ENCODE data around the gene SRCIN1. TPM values are rescaled to one million over a fixed set of nuclear protein-coding genes. Genes with fewer than 3 reads are reported as not detected.
"Not testable (repeated sequence)": the region's sequence is repeated elsewhere in the genome, so short reads cannot be mapped to it uniquely, and the experiment has no call there.

The SRCIN1 gene
- 2.0 TPM for total RNA-seq
- long read RNA-seq, partial matches to known transcripts: 1 of 2 reads
- long read RNA-seq, other reads (novel, unspliced or antisense): 1 of 2 reads

- H3K36me3 ChIP-seq: no peaks in the 10 kb centered on the region
- H3K4me3 ChIP-seq: peak within 1 kb of the TSS; percentile 69
- peak within 1 kb of the TSS; percentile 62 for H3K27ac ChIP-seq (replicated peaks)
- peaks cover 92% of the 10 kb centered on the region for H3K27me3 ChIP-seq (ENCODE audit: low read depth)
- H3K9me3 ChIP-seq (replicated peaks): no peaks in the 10 kb centered on the region
- intact Hi-C loops (cut with micrococcal nuclease): no loop called here
- H3K4me1 ChIP-seq: peaks cover 27% of the 10 kb centered on the region
- TF ChIP-seq CTCF (IDR thresholded peaks at IDR 0.05; ENCODE audit: borderline replicate concordance): peak; percentile 78
- peak; percentile 62 for DNase-seq
Measured at GRCh38 chr17:38605841-38606645, at the start of gene SRCIN1. SRCIN1 (minus strand) TSS chr17:38605952; CDS start chr17:38605705, 247 bp downstream.

- Histone ChIP-seq H3K4me3 (no peak overlapping the region), H3K27me3 (ENCODE audit: low read depth) (peaks cover 67% of the 10 kb centered on the region), H3K27ac (replicated peaks) (no peak overlapping the region), H3K9me3 (replicated peaks) (no peaks in the 10 kb centered on the region), H3K36me3 (no peaks in the 10 kb centered on the region), H3K4me1 (no peaks in the 10 kb centered on the region)
- intact Hi-C loops (cut with micrococcal nuclease): no loop called here
- no peak for DNase-seq
- no peak for TF ChIP-seq CTCF (IDR thresholded peaks at IDR 0.05; ENCODE audit: borderline replicate concordance)
Measured at GRCh38 chr17:38654411-38655398, 49.0 kb upstream of the SRCIN1 start.

DNA sequence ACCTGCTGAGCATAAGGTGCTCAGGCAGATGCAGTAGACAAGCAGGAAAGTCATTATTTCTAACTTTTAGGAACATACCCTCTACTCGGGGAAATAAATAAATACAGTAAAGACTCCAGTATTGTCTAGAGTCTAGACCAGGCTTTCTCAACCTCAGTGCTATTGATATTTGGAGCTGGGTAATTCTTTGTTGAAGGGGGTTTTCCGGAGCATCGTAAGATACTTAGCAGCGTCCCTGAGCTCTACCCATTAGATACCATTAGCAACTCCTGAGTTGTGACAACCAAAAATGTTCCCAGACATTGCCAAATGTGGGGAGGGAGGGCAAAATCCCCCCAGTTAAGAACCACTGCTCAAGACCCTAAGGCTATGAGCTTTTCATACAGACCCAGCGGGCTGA, 47.9 kb upstream of the SRCIN1 start:
- no peak overlapping the region for H3K27ac ChIP-seq (replicated peaks)
- no peak overlapping the region for H3K4me3 ChIP-seq
- no peak for TF ChIP-seq CTCF (IDR thresholded peaks at IDR 0.05; ENCODE audit: borderline replicate concordance)
- intact Hi-C loops (cut with micrococcal nuclease): no loop called here
- no peaks in the 10 kb centered on the region for H3K4me1 ChIP-seq
- no peak for DNase-seq
- no peaks in the 10 kb centered on the region for H3K36me3 ChIP-seq
- H3K27me3 ChIP-seq (ENCODE audit: low read depth): peaks cover 62% of the 10 kb centered on the region
- no peaks in the 10 kb centered on the region for H3K9me3 ChIP-seq (replicated peaks)

GRCh38 chr17:38653230-38653629, 47.5 kb upstream of the SRCIN1 start:
- TF ChIP-seq CTCF (IDR thresholded peaks at IDR 0.05; ENCODE audit: borderline replicate concordance): no peak
- Histone ChIP-seq H3K27me3 (ENCODE audit: low read depth) (peaks cover 59% of the 10 kb centered on the region), H3K4me1 (no peaks in the 10 kb centered on the region), H3K27ac (replicated peaks) (no peak overlapping the region), H3K9me3 (replicated peaks) (no peaks in the 10 kb centered on the region), H3K4me3 (no peak overlapping the region), H3K36me3 (no peaks in the 10 kb centered on the region)
- intact Hi-C loops (cut with micrococcal nuclease): no loop called here
- no peak for DNase-seq

DNA sequence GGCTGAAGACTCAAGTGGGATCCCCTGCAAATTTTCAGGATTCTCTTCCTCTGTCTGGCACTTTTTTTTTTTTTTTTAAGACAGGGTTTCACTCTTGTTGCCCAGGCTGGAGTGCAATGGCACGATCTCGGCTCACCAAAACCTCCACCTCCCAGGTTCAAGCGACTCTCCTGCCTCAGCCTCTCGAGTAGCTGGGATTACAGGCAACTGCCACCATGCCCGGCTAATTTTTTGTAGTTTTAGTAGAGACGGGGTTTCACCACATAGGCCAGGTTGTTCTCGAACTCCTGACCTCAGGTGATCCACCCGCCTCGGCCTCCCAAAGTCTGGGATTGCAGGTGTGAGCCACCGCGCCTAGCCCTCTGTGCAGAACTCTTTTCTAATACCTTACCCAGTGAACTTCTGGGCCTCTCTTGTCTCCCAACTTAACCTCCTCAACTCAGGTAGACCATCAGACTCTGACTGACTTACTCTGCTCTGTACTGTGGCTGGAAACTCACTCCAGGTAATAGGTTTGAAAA, 45.0 kb upstream of the SRCIN1 start:
- H3K36me3 ChIP-seq; DNase-seq; H3K27ac ChIP-seq (replicated peaks); intact Hi-C loops (cut with micrococcal nuclease); H3K4me3 ChIP-seq; H3K9me3 ChIP-seq (replicated peaks); H3K4me1 ChIP-seq: not testable (repeated sequence)
- peaks cover 37% of the 10 kb centered on the region for H3K27me3 ChIP-seq (ENCODE audit: low read depth)

Measured in left ventricle myocardium inferior (tissue), 1 donor.